GM18520 (cell line): Measurements from ENCODE around the gene ARHGAP10.

ENCODE experiments used
- ATAC-seq: cut with Tn5 transposase; IDR thresholded peaks from one replicate; pipeline ENCODE4 v1.9.1; 2021; ENCODE audit not compliant: unreplicated experiment

Gene ARHGAP10

DNA sequence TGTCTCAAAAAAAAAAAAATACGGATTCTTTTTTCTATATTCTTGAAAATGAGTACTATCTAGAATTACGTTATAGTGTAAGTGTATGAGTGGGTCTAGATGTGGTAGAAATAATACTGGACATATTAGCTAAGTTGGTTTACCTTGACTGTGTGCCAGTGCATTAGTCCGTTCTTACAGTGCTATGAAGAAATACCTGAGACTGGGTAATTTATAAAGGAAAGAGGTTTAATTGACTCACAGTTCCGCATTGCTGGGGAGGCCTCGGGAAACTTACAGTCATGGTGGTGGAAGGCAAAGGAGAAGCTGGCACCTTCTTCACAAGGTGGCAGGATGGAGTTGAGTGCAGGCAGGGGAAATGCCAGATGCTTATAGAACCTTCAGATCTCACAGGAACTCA, 92.4 kb downstream of the ARHGAP10 start:
- no peak for ATAC-seq

DNA sequence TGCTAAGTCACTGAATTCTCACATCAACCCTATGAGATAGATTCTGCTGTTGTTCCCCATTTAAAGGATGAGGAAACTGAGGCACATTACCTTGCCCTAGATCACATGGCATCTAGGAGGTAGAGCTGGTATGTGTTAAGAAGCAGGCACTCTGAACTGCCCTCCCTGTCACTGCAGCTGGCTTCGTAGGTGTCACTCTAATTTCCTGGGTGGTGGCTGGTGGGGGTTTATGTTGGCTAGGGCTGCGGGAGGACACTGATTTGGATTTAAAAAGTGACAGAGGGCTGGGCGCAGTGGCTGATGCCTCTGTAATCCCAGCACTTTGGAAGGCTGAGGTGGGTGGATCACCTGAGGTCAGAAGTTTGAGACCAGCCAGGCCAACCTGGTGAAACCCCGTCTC, 93.0 kb downstream of the ARHGAP10 start:
- ATAC-seq: no peak

DNA sequence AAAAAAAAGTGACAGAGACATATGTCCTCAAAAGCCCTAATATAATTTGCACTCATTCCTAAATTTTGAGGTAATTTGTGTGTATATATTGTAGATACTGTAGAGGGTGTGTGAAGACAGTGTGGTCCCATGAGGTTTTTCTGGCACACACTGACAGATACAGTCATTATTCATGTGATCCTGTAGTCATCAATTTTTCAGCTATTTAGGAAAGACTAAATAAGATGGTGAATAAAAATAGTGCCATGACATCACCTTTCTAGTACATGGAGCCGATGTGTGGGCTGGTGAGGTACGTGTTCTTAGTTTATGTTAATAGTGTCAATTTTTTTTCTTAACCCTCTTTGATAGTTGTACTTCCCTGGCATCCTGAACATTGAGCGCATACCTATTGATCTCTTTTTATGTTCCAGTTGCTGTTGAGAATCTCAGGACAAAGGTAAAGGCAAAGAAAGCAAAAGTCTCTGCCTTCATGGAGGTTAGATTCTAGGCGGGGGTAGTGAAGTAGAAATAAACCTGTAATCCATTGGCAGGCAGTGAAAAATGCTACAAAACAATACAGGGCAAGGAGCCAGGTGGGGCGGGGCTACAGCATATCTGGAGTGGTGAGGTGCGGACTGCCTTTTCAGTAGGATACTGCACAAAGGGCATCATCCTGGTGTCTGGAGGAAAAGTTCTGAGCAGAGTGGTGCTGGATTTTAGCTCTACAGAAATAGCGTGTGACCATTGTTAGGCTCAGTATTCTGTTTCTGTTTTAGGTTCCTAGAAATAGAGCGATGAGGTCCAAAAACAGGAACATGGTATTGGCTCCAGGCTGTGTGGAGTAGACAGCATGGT, 93.8 kb downstream of the ARHGAP10 start:
- no peak for ATAC-seq

DNA sequence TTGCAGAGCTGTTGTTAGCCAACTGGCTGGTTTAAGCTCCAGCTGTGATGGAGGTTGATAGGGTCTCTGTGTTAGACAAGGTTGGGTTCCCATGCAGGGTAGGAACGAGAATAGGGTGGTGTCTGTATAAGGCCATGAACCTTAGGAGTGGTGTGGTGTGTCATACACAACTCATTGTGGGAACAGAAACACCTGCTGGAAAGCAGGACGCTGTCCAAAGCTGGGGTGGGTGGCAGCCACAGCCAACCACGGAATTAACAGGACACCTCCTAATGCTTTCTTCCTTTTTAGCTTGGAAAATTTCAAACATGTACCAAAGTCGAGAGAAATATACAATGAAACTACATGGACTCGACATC, 94.4 kb downstream of the ARHGAP10 start:
- no peak for ATAC-seq

DNA sequence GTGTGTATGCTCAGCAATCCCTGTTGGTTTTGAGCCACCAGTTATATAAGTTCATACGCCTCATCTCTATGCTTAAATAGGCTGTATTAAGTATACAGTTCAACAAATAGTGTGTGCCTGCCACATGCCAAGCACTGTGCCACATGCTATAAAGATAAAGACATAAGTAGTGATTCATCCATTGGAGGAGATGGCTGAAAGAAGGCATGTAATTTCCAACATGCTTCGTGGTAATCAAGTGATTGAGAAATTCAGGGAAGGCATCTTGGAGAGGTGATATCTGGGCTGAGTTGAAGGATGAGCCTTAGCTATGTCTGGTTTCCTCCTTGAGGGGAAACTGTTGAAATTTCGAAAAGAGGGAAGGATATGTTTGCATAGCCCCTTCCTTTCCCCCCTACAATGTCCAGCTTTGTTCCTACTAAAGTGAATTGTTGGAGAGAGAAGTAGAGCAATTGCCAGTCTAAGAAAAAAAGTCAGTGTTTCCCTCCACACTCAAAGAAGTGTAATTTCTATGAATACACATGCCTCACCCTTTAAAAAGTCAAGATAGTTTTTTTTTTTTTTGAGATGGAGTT, 96.5 kb downstream of the ARHGAP10 start:
- ATAC-seq: no peak

DNA sequence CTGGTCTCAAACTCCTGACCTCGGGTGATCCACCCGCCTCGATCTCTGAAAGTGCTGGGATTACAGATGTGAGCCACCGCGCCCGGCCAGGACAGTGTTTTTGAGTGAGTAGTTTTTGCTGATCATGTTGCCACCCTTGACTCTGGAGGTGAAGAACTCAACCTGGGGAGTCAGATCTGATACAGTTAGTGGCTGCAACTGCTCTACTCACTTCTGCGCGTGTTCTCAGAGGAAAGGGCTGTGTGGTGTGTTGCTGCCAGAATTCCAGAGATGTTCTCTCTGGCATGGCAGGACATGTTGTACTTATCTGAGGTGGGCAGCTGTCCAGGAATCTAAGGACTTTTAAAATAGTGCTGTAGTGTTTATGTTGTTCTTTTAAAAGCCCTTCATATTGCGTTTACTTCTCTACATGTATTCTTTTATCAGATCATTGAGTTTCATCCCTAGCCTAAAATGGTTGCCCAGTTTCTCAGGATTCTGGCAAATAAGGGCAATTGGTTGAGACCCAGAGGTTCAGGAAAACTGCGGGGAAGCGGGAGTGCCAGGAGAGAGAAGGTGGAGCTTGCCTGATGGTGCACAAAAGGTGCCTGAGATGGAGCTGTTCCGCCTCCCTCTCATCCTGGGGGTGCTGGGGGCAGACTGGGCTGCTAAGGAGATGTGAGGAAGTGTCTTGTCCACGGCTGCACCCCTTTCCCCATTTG, 97.7 kb downstream of the ARHGAP10 start:
- ATAC-seq: no peak

DNA sequence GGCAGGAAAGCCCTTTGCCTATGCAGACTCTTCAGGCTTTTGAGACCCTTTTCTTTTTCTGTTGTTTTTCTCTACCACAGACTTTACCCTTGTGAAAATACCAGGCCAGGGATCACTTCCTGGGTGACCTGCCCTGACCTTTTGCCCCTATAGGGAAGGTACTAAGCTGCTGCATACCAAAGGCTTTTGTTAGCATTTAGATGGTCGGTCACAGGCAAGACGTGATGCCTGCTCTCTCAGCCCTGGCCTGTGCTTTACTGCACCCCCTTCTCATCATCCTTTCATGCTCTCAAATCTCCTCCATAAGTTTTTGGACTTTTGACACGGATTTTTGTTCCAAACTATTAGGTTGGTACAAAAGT, 98.2 kb downstream of the ARHGAP10 start:
- ATAC-seq: no peak

DNA sequence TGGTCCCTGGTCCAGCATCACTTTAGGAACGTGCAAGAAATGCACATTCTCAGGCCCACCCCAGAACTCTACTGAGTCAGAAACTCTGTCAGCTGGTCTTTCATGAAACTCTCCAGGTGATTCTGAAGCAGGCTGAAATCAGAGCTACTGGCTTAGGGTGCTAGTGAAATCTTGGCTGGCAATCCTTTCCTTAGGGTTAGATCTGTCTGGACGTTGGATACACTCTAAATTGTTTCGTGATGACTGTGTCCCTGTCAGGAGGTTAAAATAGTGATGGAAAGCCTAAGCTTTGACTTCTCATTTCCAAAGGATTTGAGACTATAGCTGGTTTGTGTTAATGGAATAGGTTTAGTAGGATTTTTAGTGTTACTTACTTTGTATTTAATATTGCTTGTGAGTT, 99.1 kb downstream of the ARHGAP10 start:
- ATAC-seq: no peak

DNA sequence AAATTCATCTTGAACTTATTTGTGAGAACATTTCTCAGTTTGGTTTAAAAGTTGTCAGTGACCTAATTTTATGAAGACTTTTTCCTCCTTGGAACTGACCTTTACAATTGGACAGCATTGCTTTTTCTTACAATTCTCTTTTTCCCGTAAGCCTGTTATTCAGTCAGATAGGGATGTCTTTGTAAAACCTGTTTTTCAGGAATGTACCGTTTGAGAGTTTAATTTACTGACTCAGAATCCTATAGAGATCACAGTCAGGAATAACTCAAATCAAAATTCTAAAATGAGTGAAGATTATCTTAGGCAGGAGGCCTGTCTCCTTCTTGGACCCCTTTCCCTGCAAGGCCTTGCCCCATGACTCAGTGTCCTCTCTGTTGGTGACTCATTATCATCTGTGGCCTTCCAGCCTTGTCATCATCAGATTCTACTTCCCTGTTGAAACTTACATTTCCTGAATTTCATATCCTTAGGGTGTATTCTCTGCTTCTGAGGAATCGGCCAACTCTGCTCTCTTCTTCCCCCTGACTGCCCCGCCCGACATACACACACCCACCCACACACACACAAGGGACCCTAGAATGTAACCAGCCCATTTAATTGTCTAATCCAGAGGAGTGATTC, 99.8 kb downstream of the ARHGAP10 start:
- ATAC-seq: no peak

DNA sequence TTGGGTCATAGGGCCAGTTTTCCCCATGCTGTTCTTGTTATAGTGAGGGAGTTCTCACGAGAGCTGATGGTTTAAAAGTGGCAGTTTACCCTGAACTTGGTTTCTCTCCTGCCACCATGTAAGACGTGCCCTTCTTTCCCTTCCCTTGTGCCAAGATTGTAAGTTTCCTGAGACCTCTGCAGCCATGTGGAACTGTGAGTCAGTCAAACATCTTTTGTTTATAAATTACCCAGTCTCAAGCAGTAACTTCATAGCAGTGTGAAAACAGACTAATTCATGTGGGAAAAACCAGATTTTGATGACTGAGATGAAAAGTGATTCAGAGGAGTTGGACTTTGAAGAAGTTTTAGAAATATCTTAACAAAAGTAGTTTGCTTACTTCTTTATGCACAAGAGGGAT, 101.4 kb downstream of the ARHGAP10 start:
- no peak for ATAC-seq

DNA sequence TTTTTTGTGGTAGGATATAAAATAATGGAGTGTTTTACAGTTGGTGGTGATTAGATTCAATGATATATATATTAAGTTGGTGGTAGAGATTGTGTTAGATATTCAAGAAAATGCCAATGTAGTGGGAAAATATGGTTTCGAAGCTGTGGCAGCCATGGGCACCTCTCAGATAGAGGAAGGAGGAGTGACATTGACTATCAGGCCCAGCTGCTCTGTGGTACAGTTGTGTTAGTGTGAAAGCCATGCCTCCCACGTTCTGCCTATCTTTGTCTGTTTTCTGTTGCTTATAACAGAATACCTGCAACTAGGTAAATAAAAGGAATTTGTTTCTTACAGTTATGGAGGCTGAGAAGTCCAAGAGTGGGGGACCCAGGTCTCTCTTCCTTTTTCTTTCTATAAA, 101.9 kb downstream of the ARHGAP10 start:
- no peak for ATAC-seq

DNA sequence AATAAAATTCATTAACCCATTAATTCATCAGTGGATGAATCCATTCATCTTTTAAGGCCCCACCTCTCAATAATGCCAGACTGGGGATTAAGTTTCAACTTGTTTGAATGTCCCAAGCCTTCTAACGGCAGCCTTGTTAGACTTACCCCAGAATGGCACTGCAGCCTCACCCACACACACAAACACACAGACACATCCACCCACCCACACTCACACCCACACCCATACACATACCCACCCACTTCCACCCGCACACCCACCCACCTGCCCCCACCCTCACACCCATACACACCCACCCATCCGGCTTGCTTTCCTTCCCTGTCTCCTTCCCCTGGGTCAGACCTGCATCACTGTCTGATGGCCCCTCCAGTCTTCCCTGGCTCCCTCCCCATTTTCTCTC, 102.6 kb downstream of the ARHGAP10 start:
- ATAC-seq: no peak

DNA sequence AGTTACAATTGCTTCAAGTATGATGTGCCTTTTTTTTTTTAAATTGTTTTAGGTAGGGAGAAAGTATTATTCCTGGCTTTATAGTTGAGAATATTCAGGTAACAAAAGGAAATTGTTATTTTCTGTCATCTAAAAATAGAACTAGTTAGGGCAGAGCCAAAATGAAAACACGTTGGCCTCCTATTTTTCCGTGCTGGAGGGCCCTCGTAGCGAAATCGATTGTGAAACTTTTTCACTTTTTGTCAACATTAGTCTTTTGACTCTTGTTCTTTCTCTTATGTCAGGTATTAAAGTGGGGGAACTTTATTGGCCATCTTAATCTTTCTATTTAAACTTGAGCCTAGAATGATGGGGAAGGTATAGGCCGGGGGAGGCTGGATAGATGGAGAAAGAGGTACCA, 104.9 kb downstream of the ARHGAP10 start:
- ATAC-seq: no peak

DNA sequence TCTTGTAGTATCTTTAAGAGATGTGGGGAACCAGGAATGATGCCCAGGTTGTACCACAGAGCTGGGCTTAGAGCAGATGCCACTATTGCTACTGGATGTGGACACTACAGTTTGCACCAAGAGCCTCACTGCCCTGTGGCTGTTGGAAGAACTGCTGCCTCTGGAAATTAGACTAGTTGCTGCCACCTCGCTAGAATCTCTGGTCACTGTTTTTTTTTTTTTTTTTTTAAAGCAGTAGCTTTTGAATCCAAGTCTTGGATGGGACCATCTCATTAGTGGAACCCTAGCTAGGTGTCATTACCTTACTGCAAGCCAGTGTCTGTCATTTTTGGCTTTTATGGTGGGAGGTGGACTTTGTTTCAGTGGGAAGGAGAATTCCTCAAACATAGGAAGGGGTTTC, 105.5 kb downstream of the ARHGAP10 start:
- ATAC-seq: no peak

DNA sequence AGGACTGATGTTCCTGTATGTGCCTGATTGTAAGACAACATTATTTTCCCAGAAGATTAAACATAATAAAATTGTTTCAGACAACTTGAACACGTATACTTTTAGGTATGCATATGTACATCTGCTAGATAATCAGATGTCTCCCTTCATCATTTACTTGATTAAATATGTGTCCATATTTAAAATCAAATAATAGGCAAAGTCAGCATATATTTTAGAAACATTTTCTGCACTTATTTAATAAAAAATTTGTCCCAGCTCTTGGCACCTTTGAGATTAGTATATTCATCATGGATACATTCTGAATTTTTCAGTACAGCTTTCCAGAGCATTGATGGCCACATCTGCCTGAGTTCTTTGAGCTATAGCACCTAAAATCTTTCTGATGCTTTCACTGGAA, 106.0 kb downstream of the ARHGAP10 start:
- ATAC-seq: no peak

DNA sequence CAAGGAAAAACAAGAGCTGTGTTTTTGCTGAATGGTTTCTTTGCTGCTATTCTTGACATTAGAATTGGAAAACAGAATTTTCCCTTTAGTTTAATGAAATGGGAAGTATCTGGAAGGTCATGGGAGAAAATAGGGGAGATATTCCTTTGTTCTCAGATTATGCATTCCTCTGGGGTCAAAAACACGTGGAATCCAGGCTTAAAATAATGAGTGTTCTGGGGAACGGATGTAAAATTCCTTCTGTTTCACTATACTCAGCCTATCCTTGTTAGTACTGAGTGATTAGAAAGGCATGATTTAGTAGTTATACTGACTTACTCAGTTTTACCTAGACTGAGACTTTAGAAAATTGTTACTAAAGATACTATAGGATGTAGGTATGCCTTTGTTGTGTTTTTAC, 107.3 kb downstream of the ARHGAP10 start:
- ATAC-seq: no peak

DNA sequence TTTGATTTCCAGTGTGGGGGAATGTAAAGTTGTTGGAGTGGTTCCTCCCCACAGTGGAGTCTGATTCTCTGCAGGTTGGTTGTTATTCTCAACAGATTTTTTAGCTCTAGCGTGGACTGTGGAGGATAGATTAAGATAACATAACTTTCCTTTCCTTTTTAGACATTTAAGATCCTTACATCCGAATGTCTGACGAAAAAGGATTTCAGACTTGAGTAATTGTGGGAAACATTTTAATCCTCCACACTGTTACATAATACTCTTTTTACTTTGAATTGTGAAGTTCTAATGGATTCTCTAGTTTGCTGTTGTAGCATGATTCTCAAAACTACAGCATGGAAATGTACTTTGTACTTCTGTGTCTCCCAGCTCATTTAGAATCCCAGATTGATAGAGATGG, 107.8 kb downstream of the ARHGAP10 start:
- ATAC-seq: no peak

DNA sequence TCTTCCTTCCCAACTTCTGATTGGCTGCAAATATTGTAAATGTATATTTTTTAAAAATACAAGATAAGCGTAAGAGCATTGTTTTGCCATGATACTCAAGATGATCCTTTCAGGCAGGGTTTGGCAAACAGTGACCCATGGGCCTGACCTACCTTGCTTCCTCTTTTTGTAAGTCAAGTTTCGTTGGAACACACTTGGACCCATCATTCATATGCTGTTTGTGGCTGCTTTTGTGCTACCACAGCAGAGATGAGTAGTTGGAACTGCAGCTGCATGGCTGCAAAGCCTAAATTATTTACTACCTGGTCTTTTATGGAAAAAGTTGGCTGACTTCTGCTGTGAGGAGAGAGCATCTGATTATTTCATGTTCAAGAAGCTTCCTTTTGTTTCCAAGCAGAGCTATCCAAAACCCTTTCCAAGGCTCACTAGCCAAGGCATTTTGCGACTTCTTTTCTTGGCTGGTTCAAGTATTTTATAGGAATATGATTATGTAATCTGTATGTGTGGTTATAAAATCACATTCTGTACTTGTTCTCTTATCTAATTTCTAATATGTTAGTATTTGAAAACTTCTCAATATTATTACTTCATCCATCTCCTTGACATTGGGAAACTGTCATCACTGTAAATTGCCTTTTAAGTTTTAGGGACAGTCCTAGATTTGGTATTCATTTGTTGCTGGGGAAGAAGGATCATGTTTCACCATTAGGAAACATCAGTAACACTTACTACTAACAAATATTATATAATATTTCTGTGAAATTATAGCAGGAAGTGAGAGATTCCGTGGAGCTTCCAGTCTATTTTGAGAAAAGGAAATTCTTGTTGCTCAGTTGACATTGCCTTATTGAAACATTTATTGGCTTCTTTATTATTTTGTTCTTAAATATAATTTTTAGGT, 109.2 kb downstream of the ARHGAP10 start:
- peak; percentile 60 for ATAC-seq

DNA sequence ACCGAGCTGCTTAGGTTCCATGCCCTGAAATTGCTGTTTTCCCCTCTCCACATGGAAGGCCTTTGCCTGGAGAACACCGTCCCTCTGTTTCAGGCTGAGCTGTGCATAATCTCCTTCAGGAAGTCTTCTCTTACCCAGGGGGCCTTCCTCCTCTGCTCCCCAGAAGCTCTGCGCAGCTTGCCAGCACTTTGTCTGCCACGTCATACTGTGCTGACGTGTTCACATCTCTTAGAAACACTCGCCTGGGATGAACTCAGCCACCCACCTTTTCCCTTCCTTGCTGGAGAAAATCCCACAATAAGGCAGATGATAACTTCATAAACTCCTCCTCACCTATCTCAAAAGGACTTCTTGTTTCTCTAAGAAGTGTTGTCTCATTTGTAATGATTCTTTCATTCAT, 110.7 kb downstream of the ARHGAP10 start:
- ATAC-seq: no peak

DNA sequence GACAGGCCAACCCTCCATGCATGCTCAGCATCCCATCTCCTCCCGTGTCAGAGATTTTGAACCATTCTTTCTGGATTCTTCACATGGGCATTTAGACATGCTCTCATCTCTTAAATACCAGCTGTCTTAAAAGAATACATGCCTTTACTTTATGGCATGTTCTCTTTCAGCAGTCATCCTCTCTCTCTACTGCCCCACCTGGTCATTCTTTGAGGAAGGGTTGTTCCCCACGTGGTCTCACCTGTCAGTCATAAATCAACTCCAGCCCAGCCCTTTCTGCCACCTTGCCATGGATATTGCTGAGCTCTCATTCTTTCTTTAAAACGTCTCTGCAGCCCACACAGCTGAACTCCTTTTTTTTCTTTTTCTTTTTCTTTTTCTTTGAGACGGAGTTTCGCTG, 111.3 kb downstream of the ARHGAP10 start:
- ATAC-seq: no peak

DNA sequence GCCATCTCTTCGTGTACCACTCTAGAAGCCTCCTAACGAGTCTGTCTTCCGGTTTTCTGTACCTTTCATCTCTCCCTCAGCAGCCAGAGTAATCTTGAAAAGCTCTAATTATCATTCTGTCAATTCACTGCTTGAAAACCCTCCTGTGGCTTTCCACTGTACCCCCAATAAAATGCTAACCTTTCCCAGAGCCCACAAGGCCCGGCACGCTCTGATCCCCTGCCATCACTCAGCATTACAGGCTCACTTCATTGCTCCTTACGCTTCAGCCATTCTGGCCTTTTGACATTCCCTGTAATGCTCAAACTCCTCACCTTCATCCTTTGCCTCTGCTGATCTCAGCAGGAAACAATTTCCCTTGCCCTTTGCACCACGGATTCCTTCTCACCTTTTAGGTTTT, 112.9 kb downstream of the ARHGAP10 start:
- no peak for ATAC-seq
